ENCODE data around the gene HOXA6.

The HOXA6 gene

DNA sequence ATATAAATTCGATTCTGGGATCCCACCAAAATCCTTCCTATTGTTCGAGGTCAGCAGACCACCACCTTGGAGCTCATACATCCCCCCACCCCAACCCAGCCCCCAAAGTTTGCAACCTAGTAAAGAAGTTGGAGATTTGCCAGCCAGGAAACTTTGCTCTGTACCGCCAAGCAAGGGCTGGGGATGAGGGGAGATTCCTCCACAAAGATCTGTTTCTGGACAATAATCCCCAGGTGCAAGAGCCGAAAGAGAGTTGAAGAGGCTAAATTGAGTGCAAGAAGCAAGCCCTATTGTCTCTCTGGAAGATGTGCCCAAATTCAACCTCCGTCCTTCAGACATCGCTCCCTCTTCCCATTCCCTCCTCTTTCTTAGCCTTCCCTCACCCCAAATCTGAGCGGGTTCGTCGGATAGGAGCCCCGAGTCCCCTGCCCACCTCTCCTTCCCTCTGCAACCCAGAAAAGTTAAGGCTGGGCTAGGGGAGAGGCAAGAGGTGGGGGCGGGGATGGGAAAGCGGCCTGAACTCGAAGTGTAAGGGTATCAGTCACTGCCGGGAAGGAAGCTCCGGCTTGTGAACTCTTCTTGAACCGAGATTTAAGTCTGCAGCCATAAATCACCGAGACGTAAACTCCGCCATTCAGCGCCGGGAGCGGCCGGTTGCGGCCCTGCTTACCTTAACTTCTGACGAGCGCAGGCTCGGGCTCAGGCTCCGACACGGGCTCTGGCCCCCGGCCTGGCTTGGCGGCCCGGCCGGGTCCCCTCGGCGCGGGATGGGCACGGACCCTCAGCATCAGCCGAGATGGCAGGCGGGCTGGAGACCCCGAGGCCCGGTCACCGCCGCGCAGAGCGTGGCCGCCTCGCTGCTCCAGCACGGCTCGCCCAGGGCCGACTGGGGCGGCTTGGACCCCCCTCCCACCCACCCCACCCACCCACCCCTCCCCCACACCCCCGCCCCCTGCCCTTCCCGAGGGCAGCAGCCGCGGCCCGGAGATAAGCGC is 34.3 kb downstream of the HOXA6 start:
- Histone ChIP-seq H3K9ac (ENCODE audit: low read length in 2 of 2) (peak overlapping the region; percentile 65 to 85), H3K9me3 (ENCODE audit: control insufficient read depth in 2 of 2, low read length in 2 of 2) (no peaks in the 10 kb centered on the region), H3K36me3 (ENCODE audit: control insufficient read depth in 2 of 2, insufficient read depth in 2 of 2, low read length in 2 of 2) (peaks cover 0 to 2% of the 10 kb centered on the region in 2 donors), H3K27me3 (ENCODE audit: control insufficient read depth in 1 of 2, insufficient read depth in 2 of 2, low read length in 2 of 2) (no peaks in the 10 kb centered on the region), H3K27ac (ENCODE audit: low read length) (peak overlapping the region; percentile 97), H3K4me3 (ENCODE audit: low read length in 2 of 2) (peak overlapping the region; percentile 74 to 90), H3K4me1 (ENCODE audit: control insufficient read depth, insufficient read depth, low read length) (peaks cover 44% of the 10 kb centered on the region)

DNA sequence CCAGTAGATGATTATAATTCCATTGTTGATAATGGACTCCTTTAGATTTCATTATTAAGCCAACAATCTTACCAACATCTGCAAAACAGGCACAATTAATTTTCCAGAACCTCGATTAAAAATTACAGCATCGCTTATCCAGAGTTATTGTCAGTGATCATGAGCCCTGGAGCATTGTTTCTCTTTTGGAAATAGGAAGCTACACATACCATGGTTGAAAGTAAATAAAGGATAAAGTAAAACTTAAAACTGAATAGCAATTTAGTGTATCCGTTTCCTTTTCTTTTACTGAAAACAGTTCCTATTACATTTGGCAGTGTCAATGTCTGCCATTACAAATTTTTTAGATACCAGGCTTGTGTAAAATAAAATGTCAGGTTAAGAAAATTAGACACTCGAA is 35.2 kb downstream of the HOXA6 start:
- no peaks in the 10 kb centered on the region for H3K27me3 ChIP-seq (ENCODE audit: control insufficient read depth in 1 of 2, insufficient read depth in 2 of 2, low read length in 2 of 2)
- peak overlapping the region in 1 of 2 donors; percentile 65 for H3K9ac ChIP-seq (ENCODE audit: low read length in 2 of 2)
- H3K4me1 ChIP-seq (ENCODE audit: control insufficient read depth, insufficient read depth, low read length), result peaks cover 47% of the 10 kb centered on the region
- peak overlapping the region; percentile 97 for H3K27ac ChIP-seq (ENCODE audit: low read length)
- H3K36me3 ChIP-seq (ENCODE audit: control insufficient read depth in 2 of 2, insufficient read depth in 2 of 2, low read length in 2 of 2), result no peaks in the 10 kb centered on the region
- H3K9me3 ChIP-seq (ENCODE audit: control insufficient read depth in 2 of 2, low read length in 2 of 2), result no peaks in the 10 kb centered on the region
- peak overlapping the region; percentile 74 to 90 for H3K4me3 ChIP-seq (ENCODE audit: low read length in 2 of 2)

DNA sequence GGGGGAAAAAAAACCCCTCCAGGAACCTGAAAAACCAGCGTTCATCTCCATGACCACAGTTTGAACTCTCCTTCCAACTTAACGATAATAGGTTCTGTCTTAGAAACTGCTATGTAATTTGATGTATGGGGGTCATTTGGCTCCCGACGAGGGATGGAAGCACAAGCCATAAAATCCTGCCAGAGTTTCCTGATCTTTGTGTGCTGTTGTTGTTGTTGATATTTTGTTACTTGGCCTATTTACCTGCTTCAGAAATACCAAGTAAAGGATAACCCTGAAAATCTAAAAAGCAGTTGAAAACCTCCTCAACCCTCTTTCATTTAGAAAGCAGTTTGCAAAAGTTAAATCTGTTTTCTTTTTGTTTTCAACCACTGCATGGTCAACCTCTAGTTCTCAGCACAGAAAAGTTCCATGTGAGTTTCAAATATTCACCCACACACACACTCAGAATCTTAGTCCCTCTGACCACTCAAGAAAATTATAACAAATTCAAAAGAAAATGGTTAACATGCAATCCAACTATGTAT is 35.8 kb downstream of the HOXA6 start:
- Histone ChIP-seq H3K27ac (ENCODE audit: low read length) (peak overlapping the region; percentile 97), H3K27me3 (ENCODE audit: control insufficient read depth in 1 of 2, insufficient read depth in 2 of 2, low read length in 2 of 2) (no peaks in the 10 kb centered on the region), H3K9me3 (ENCODE audit: control insufficient read depth in 2 of 2, low read length in 2 of 2) (no peaks in the 10 kb centered on the region), H3K9ac (ENCODE audit: low read length in 2 of 2) (peak overlapping the region; percentile 65 to 66), H3K36me3 (ENCODE audit: control insufficient read depth in 2 of 2, insufficient read depth in 2 of 2, low read length in 2 of 2) (no peaks in the 10 kb centered on the region), H3K4me3 (ENCODE audit: low read length in 2 of 2) (peak overlapping the region; percentile 74 to 90), H3K4me1 (ENCODE audit: control insufficient read depth, insufficient read depth, low read length) (peaks cover 45% of the 10 kb centered on the region)

DNA sequence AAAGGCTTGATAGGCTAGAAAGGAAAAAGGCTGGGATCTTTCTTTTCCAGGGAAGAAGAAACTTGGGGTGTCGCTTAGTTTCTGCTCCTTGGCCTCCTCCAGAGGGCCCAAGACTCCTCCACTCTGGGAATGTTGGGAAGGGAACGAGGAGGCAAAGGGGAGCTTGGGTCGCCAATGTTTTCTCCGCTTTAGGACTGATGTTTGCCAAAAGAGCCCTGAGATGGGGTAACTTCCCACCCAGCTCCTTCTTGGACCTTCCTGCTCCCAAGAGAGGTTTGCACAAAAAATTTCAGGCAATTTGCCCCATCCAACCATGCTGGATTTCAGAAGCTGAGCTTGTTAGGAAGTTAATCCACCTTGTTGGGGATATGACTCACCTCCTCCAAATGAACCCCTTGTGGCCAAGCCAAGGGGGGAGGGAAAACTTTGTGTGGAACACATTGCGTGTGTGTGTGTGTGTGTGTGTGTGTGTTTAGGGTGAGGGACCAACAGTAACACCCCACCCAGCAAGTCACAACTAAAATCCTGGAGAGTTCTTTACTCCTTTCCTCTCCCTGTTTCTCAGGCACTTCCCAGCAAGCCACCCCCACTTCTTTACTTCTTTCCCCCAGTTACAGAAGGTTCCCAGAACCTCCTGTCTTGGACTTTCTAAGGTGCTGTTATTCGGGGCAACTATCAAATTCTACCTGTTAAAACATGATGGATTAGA is 36.4 kb downstream of the HOXA6 start:
- H3K9ac ChIP-seq (ENCODE audit: low read length in 2 of 2), result peak overlapping the region; percentile 42 to 66
- H3K27me3 ChIP-seq (ENCODE audit: control insufficient read depth in 1 of 2, insufficient read depth in 2 of 2, low read length in 2 of 2), result no peaks in the 10 kb centered on the region
- no peaks in the 10 kb centered on the region for H3K9me3 ChIP-seq (ENCODE audit: control insufficient read depth in 2 of 2, low read length in 2 of 2)
- peaks cover 49% of the 10 kb centered on the region for H3K4me1 ChIP-seq (ENCODE audit: control insufficient read depth, insufficient read depth, low read length)
- peak overlapping the region; percentile 97 for H3K27ac ChIP-seq (ENCODE audit: low read length)
- H3K36me3 ChIP-seq (ENCODE audit: control insufficient read depth in 2 of 2, insufficient read depth in 2 of 2, low read length in 2 of 2), result no peaks in the 10 kb centered on the region
- H3K4me3 ChIP-seq (ENCODE audit: low read length in 2 of 2), result peak overlapping the region; percentile 58 to 90

DNA sequence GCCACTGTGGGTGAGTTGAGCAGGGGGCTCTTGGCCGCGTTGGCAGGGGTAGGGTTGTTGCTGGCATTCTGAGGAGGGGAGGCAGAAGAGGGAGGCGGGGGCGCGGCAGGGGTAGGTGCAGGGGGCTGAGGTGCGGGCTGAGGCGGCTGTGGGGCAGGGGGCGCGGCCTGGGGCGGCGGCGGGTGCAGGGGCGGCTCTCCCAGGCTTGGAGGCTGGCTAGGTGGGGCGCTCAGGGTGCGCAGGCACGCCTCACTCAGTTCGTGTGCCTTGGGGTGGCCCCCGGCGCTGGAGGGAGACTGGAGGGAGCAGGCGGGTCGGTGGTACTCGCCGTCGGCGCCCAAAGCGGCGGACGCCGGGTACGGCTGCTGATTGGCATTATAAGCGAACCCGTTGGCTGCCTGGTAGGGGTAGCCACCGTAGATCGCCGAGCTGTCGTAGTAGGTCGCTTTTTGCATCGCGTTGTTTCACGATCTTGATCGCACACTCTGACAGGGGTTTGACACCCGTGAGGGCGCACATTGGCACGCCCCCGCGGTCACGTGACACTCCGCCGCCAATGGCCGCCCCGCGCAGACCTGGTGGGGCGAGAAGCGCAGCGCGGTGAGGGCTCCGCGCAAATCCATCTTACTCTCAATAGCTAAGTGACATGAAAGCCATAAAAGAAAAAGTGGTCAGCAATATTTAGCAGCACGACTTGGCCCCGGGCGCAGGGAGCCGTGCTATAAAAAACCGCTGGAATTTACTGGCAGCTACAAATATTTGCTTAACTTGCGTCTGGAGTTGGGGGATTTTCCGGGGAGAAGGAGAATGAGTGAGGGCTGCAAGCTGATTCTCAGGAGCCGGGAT is 37.2 kb downstream of the HOXA6 start:
- Histone ChIP-seq H3K27me3 (ENCODE audit: control insufficient read depth in 1 of 2, insufficient read depth in 2 of 2, low read length in 2 of 2) (no peaks in the 10 kb centered on the region), H3K4me3 (ENCODE audit: low read length in 2 of 2) (peak overlapping the region; percentile 58 to 96), H3K4me1 (ENCODE audit: control insufficient read depth, insufficient read depth, low read length) (peaks cover 53% of the 10 kb centered on the region), H3K36me3 (ENCODE audit: control insufficient read depth in 2 of 2, insufficient read depth in 2 of 2, low read length in 2 of 2) (no peaks in the 10 kb centered on the region), H3K9ac (ENCODE audit: low read length in 2 of 2) (peak overlapping the region; percentile 42 to 66), H3K9me3 (ENCODE audit: control insufficient read depth in 2 of 2, low read length in 2 of 2) (no peaks in the 10 kb centered on the region), H3K27ac (ENCODE audit: low read length) (peak overlapping the region; percentile 97)

GRCh38 chr7:27109466-27110185 is 37.9 kb downstream of the HOXA6 start:
- H3K4me3 ChIP-seq (ENCODE audit: low read length in 2 of 2), result peak overlapping the region; percentile 58 to 96
- peaks cover 59% of the 10 kb centered on the region for H3K4me1 ChIP-seq (ENCODE audit: control insufficient read depth, insufficient read depth, low read length)
- no peaks in the 10 kb centered on the region for H3K9me3 ChIP-seq (ENCODE audit: control insufficient read depth in 2 of 2, low read length in 2 of 2)
- H3K27me3 ChIP-seq (ENCODE audit: control insufficient read depth in 1 of 2, insufficient read depth in 2 of 2, low read length in 2 of 2), result no peaks in the 10 kb centered on the region
- peak overlapping the region; percentile 97 for H3K27ac ChIP-seq (ENCODE audit: low read length)
- peak overlapping the region; percentile 29 to 42 for H3K9ac ChIP-seq (ENCODE audit: low read length in 2 of 2)
- H3K36me3 ChIP-seq (ENCODE audit: control insufficient read depth in 2 of 2, insufficient read depth in 2 of 2, low read length in 2 of 2), result no peaks in the 10 kb centered on the region

DNA sequence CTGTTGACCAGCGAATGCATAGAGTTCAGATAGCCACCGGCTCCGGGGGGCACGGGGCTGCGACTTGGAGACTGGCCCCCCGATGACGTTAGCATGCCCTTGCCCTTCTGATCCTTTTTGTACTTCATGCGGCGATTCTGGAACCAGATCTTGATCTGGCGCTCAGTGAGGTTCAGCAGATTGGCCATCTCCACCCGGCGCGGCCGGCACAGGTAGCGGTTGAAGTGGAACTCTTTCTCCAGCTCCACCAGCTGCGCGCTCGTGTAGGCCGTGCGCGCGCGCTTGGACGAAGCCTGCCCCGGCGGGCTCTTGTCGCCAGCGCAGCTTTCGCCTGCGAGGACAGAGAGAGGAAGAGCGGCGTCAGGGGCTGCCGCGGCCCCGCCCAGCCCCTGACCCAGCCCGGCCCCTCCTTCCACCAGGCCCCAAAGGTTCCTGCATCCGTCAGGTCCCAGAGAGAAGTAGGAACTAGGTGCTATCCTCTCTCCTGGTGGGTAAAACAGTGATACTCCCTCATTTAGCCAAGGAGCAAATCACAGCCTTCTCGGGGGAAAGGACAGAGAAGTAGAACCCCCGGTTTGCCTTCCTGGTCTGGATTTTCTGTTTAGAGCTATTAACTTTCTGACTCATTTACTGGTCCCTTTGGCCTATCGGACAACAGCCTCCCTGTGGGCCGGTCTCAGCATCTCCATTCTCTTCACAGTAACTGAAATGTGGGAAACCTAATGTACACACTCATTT is 39.0 kb downstream of the HOXA6 start:
- Histone ChIP-seq H3K27me3 (ENCODE audit: control insufficient read depth in 1 of 2, insufficient read depth in 2 of 2, low read length in 2 of 2) (no peaks in the 10 kb centered on the region), H3K36me3 (ENCODE audit: control insufficient read depth in 2 of 2, insufficient read depth in 2 of 2, low read length in 2 of 2) (no peaks in the 10 kb centered on the region), H3K9me3 (ENCODE audit: control insufficient read depth in 2 of 2, low read length in 2 of 2) (no peaks in the 10 kb centered on the region), H3K4me1 (ENCODE audit: control insufficient read depth, insufficient read depth, low read length) (peaks cover 66% of the 10 kb centered on the region), H3K9ac (ENCODE audit: low read length in 2 of 2) (peak overlapping the region; percentile 86 to 92), H3K4me3 (ENCODE audit: low read length in 2 of 2) (peak overlapping the region; percentile 56 to 96), H3K27ac (ENCODE audit: low read length) (peak overlapping the region; percentile 97)

GRCh38 chr7:27107391-27108381 is 39.9 kb downstream of the HOXA6 start:
- H3K9ac ChIP-seq (ENCODE audit: low read length in 2 of 2), result peak overlapping the region; percentile 86 to 92
- no peaks in the 10 kb centered on the region for H3K9me3 ChIP-seq (ENCODE audit: control insufficient read depth in 2 of 2, low read length in 2 of 2)
- no peaks in the 10 kb centered on the region for H3K36me3 ChIP-seq (ENCODE audit: control insufficient read depth in 2 of 2, insufficient read depth in 2 of 2, low read length in 2 of 2)
- peaks cover 65% of the 10 kb centered on the region for H3K4me1 ChIP-seq (ENCODE audit: control insufficient read depth, insufficient read depth, low read length)
- peak overlapping the region; percentile 56 to 96 for H3K4me3 ChIP-seq (ENCODE audit: low read length in 2 of 2)
- H3K27ac ChIP-seq (ENCODE audit: low read length), result peak overlapping the region; percentile 97
- no peaks in the 10 kb centered on the region for H3K27me3 ChIP-seq (ENCODE audit: control insufficient read depth in 1 of 2, insufficient read depth in 2 of 2, low read length in 2 of 2)
